ENCODE results near the gene GRM7.

GRM7 gene

DNA sequence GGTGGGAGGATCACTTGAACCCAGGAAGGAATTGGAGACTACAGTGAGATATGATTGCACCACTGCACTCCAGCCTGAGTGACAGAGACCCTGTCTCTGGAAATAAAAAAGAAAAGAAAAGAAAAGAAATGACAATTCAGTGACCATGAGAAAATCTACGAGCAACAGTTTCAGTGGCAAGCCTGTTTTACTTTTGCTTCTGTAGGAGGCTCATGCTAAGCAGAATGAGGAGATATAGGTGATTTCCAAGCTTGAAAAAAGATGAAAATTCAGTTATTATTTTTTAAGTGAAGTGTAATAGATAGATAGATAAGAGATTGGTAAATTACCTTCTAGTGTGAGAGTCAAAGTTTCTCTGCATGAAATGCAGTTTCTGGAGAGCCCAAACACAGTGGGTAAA, 651.1 kb downstream of the GRM7 start:
- DNase-seq: no peak

DNA sequence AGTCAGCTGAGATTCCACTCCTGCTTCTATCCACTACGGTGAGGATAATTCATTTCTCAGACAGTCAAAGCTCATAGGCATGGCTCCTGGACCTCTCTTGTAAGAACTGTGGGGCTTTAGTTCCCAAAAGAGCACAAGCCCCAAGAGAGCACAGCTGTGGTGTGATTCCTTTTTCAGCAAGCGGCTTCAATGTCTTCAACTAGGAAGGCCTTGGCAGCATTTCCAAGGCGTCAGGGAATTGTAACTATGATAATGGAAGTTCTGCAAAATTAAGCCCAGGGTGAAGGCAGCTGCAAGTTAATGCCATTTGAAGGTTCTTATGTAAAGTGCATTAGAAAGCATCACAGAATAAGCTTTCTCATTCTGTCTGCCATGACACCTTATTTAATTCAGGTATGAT, 657.1 kb downstream of the GRM7 start:
- DNase-seq: no peak

DNA sequence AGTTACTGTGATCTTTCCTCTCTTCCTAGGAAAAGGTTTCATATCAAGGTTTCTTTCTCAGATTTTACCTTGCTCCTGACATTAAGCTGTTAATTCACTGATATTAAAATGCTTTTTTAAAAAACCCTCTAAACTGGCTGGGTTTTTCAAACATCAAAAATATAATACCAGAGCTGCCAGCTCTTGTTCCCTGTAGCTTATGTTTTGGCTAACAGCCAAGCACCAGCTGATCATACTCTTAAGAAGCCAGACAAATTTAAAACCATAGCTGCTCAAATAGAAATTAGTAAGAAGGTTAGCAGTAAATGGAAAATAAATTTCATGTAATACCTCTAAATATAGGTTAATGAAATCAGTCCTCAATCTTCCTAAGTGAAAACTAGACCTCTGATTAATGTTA, 657.5 kb downstream of the GRM7 start:
- peak; percentile 12 for DNase-seq

DNA sequence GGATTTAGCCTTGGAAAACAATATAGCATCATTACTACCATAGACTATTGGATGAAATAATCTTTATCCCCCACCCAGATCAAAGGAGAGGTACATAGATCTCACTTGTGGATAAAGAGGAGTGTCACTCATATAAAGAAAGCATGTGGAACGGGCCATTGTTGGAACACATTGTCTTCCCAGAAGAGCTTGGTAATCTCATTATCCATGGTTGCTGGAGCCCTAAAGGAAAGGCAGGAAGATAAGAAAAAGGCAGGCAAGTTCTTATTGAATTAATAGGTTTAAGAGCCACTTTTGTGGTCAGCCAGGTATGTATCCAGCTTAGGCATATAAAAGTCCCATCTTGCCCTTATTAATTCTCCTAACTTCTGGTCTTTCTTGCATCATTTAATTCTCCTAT, 659.1 kb downstream of the GRM7 start:
- no peak for DNase-seq

DNA sequence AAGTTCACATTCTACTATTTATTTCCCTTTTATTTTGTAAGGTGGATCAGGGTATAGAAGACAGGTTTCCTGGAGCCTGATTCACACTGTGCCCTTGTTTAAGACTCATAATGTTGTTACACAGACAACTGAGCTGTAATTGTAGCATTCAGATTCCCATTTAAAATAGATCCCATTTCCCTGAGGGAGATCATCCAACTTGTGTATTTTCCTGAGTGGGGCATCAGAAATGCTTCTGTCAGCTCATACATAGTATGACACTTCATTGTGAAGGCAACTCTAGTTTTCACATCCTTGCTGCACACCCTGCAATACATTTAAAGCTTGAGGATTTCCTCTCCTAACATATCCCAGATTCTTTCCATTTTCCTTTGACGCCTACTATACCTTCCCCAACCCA, 659.7 kb downstream of the GRM7 start:
- DNase-seq: no peak

DNA sequence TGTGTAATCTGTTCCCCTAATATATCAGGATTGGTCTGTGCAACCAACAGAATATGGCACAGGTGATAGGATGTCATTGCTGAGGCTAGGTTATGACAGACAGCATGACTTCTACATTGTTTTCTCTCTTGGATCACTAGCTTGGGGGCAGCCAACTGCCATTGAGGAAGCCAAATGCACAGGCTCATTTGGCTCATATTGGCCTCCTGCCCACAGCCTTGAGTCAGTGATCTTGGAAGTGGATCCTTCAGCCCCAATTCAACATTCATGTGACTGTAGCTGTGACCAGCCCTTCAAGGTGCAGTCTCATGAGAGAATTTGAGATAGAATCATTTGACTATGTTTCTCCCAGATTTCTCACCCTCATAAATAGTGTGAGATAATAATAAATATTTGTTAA, 675.6 kb downstream of the GRM7 start:
- DNase-seq: peak; percentile 26

DNA sequence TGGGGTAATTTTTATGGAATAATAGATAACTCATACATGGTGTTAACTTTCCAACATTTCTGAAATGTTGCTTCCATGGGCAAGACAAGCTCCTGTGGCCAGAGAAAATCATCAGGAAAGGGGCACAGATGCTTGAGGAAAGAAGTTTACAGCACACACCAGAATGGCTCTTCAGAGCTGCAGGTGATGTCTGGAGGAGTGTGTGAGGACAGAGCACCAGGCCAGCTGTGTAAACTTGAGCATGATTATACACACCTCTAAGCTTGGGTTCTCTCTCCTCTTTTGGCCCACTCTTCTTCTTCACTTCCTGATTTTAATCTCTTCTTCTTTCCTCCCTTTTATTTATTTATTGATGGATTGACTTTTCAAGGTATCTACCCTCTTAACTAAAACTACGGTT, 676.0 kb downstream of the GRM7 start:
- no peak for DNase-seq

DNA sequence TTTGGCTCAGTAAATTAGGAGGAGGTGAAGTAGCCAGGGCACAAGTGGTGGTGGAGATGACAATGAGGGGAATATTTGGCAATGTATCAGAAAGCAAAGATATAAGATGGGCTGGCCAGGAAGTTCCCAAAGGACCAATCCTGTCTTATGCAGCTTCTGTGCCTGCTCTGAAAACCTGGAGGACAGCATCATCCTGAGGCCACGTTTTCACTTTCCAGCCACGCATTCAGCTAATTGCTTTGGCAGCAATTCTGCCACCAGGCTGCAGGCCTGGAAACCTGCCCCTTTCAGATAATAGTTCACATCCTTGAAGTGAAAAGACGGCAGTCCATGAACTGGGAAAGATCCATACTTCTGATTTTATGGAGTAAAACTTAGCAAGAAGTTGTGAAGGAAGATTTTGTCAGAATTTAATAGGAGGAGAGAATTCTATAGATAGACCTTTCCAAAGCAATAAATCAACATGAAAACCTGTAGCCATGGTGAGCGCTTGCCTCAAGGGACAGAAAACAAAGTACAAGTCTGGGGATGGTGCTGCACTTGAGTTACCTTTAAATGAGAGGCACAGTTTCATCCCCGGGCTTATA, 682.5 kb downstream of the GRM7 start:
- no peak for DNase-seq

DNA sequence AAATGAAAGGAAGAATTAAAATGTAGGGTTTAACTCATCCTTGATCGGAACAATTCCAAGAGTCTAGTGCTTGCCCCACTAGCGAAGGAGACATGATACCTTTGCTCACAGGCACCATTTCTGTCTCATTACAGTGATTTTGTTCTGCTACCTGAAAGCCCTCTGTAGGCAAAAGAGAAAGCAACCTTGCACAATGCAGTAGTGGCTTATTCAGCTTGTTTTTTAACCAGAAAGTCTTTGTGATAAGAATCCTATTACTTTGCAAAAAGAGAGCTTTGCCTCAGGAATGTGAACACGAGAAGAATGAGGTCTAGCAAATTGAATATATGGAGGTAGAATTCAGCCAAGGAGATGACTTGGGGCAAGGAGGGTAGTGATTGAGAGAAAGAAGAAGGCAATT, 684.4 kb downstream of the GRM7 start:
- no peak for DNase-seq

DNA sequence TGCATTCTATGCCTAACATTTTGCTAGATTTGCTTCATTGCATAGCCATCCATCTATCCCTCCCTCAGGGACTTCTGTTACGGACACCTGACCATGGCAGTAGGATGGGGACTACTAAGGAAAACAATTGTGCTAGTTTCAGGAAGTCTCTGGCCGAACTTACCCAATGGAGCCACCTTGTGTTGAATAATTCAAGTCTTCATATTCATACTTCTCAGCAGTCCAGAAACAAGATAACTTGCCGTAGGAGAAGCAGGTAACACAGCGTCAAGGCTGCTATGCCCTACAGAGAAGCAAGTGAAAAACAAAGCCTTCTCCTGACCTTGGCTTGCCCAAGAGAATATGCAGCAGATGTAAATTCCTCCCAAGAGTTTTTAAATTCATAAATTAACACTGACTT, 685.3 kb downstream of the GRM7 start:
- no peak for DNase-seq

DNA sequence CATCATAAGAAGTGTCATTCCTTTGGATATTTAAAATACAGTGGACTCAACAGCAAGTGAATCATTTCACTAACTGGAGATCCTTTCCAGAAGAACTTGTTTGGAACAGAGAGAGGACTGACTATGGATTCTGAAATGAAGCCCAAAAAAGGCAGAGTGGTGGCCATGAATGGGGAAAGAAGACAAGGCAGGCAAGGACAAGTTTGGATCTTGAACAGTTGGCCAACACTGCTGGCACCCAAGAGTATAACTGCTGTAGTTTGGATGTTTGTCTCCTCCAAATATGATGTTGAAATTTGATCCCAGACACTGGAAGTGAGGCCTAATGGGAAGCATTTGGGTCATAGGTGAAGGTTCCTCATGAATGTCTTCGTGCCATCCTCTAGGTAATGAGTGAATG, 686.9 kb downstream of the GRM7 start:
- DNase-seq: no peak

DNA sequence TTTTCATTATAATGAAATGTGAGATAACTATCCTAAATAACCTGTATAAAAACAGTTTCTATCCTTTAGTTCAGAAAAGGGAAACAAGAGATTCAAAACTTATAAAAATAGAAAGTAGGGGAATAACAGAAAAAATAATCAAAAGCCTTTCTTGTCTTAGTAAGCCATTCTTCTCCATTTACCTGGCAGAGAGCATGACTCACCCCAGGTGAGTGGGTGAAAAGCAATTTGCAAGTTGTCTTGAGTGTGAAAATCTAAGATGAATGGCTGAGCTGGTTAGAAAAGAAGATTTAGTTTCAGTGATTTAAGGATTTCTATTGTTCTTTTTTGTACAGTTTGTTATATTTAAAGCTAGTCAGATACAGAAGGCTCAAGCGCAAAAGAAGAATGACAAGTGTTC, 702.0 kb downstream of the GRM7 start:
- no peak for DNase-seq

DNA sequence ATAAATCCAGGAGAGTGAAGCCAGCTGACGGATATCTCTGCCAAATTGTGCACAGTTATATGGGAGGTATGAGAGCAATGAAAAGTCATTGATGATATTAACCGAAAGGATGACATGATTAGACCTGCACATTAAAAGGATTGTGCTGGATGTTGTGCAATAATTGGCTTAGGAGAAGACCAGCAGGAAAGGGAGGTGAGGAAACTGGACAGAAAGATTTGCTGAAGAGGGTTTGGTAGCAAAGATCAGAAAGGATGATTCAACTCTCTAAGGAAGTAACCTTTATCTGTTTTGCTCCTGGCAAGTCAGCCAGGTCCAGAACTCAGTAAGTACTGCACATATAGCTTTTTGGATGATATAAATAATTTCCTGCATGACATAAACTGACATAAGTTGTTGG, 704.7 kb downstream of the GRM7 start:
- no peak for DNase-seq

DNA sequence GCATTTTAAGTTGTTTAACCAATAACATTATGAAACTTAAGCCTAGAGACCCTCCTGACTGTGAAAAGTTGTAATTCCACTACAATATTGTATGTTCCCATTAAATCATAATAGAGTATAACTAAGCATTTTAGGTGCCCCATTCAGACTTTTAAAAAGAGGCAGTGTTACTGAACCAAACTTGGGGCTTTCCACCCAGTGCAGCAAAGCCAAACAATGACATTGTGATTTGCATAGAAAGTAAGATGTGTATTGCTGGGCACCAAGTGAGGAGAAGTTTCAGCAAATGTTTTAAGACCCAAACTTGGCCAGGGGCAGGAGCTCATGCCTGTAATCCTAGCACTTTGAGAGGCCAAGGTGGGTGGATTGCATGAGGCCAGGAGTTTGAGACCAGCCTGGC, 706.2 kb downstream of the GRM7 start:
- no peak for DNase-seq

DNA sequence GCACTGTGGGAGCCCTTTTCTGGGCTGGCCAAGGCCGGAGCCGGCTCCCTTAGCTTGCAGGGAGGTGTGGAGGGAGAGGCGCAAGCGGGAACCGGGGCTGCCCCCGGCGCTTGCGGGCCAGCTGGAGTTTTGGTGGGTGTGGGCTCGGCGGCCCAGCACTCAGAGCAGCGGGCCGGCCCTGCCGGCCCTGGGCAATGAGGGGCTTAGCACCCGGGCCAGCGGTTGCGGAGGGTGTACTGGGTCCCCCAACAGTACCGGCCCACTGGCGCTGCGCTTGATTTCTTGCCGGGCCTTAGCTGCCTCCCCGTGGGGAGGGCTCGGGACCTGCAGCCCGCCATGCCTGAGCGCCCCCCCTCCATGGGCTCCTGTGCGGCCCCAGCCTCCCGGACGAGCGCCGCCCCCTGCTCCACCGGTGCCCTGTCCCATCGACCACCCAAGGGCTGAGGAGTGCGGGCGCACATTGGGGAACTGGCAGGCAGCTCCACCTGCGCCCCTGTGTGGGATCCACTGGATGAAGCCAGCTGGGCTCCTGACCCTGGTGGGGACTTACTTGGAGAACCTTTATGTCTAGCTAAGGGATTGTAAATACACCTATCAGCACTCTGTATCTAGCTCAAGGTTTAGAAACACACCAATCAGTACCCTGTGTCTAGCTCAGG, 707.7 kb downstream of the GRM7 start:
- DNase-seq: no peak

DNA sequence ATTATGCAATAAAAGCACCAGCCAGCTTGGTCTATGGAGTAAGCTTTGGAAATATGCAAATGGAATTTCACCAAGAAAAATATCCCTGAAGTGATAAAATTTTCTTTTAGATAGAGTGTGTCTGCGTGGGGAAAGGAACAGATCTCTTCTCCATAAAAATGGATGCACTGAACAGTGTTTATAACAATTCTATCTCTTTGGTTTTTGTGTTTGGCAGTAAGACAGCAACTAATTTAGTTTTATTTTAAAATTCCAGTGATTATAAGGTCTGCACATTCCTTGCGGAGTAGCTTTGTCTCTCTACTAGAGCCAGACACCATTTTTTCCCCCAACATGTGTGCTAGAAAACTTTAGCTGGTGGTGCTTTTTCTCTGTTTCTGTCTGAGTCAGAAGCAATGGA, 712.4 kb downstream of the GRM7 start:
- DNase-seq: no peak

DNA sequence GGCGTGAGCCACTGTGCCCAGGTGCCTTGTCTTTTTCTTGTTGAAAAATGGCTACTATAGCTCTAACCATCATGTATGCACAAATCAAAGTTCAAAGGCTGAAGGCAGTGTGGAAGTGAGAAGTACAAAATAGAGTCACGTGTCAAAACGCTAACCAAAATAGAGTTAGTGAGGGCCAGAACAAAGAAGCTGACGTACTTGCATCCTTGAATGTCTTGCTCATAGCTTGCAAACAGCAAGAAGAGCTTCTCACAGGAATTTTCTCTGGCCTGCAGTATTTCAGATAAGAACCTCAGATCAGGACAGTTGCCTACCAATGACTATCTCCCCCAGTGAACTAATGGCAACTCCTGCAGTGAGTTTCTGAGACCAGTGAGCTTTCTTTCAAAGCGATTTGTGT, 713.5 kb downstream of the GRM7 start:
- no peak for DNase-seq

DNA sequence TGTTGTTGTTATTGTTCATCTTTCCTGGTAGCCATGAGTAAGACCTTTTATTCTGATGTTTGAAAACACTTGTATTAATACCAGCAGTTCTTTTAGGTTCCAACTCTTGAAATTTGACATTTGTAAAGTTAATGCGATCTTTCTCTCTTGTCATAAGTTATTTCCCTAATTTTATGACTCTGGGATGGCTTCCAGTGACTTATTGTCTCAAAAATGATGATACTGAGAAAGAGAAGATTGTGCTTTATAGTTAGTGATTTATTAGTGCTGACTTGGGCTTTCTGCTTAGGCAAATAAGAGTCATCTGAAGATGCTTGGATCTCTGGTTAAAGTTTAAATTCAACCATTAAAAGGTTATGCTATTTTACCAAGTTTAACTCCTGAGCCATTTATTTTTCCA, 715.2 kb downstream of the GRM7 start:
- no peak for DNase-seq

DNA sequence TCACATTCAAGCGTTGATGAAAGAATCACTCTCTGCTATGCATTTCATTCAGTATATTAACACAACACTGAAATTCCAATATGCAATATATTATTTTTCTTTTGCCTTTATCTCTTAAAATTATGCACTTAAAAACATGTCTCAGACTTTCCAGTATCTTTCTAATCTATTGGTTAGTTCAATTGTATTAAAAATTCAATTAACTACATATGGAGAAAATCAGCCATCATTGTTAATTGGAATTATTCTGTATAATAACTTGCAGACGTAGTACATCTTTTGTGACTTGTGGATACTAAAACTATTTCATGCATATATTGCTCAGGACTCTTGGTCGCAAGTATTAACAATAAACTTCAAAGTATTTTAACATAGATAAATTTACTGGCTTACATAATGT, 715.6 kb downstream of the GRM7 start:
- no peak for DNase-seq

DNA sequence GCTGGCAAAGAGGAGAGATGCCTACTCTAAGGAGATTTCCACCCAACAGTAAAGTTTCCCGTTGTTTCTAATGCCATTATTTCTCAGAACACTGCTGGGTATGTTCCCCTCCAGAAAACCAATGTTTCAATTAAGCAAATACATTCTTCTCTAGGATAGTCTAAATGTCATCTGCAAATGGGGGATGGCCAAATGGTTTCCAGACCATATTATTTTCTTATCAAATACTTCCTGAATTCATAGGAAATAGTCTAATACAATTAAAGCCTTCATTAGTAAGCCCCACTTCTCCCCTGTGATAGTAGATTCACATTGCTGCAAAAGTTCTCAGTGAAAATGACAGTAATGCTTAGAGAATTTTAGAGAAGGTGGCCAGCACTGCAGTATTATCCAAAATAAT, 716.6 kb downstream of the GRM7 start:
- DNase-seq: no peak

DNA sequence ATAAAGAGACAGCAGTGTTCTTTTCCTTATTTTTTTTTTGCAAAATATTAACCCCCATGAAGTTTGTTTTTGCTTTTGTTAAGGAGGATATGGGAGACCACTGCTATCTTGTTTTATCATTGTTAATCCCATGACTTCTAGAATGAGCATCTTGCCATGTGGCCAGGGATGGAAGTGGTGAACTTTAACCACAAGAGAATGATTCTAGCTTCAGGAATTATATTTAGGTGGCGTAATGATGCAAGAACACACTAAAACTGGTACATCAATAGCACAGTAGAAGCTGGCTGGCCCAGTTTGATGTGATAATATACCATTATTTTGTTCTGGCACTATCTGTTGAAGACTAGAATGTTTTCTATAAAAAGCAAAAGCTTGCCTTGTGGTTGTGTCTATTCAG, 720.9 kb downstream of the GRM7 start:
- DNase-seq: no peak

DNA sequence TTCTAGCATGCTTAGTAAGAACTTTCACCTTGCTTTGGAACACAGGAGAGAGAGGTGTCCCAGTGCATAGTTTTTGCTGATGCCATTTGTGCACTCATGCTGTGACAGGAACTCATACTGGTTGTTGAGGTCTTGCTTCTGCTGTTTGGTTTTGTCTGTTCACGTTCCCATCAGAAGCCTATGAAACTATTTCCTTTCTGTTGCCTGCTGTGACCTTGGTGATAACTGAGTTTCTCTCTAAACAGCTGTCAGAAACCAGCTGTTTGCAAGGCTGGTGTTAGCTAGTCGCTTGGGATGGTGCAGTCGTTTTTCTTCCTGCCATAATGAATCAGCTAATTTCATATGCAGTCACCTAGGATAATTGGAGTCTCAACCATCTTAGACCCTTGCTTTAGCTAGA, 724.1 kb downstream of the GRM7 start:
- DNase-seq: no peak

DNA sequence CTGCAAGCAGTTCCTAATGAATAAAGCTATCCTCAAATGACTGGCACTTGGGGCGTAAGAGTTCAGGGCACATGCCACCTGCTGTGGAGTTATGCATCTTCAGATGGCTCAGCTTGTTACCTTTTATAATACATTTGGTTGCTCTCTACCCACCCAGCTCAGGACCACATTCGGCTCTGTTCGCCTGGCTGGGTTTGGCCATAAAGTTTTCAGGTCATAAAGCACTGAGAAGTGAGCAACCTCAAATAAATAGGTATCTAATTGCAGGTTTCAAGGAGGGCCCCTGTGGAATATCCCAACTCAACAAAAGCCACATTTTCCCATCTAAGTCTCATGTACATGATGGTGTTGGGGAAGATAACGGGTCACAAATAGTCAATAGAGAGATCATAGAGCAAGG, 727.3 kb downstream of the GRM7 start:
- DNase-seq: no peak

DNA sequence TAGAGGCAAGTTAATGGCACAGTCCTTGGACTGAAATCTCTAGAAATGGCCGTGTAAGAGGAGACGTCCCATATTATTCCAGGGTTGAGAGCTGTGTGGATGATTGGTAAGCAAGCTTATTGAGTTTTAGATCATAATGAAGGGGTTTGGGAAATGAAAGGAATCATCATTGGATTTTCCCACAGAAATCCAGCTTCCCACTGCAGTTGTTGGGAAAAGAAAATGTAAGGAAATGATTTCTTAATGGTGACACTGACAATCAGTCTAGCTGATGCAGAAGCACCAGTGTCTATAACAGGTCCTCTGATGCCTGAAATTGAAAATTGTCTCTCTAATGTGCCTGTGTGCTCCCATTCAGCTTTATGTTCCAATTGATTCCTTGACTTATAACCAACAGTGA, 728.6 kb downstream of the GRM7 start:
- DNase-seq: no peak

DNA sequence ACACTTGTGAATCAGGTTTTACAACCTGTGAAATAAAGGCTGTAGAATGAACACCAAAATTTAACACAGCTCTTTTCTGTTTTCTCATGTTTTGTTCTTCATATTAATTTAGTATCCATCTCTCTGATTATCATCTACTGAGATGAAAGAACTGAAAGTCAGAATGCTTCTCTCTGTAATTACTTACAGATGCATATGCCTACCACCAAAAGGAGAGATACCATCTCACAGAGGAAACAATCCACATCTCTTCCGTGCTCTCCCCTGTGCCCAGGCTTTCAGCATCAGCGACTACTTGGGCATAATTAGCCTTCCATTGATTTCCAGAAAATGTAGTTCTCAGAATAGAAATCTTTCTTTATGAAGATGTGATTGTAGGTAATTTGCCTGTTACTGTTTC, 741.4 kb downstream of the GRM7 start:
- no peak for DNase-seq

DNA sequence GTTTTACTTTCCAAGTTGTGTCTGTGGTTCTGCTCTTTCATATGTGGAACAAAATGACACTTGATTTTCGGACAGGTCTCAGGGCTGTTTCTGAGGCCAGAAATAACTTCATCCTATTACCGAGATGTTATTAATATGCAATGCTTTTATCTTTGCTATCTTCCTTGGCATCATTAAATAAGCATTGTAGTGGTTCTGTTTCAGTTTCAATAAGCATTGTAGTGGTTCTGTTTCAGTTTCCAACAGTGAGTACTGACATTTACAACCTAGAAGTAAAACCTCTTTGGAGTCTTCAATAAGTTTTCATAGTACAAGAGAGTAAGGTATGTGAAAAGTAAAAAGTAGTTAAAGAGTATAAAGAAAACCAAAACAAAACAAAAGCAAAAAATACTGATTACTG, 746.2 kb downstream of the GRM7 start:
- DNase-seq: no peak

Data from NCI-H2029 (cell line).